Esophagus squamous epithelium (tissue), 5 donors: ENCODE data around the gene B3GAT1. TPM values are rescaled to one million over a fixed set of nuclear protein-coding genes. Genes with fewer than 3 reads are reported as not detected.

ENCODE experiments used
- DNase-seq: peaks from one replicate; lab custom pipeline; 2025; lab: John Stamatoyannopoulos, UW
- H3K27ac ChIP-seq, 4 donors: fragments of 200-600 bp; sonication (generic); one replicate each; pipeline ENCODE4 v1.5.1; 2016 to 2019; ENCODE audit warnings: mild to moderate bottlenecking in 1 of 4
- H3K27me3 ChIP-seq, 4 donors: fragments of 200-600 bp; sonication (generic); 1 replicate in 3 of 4; 2 replicates in 1 of 4; pipeline versions ENCODE4 v1.5.1 to v1.6.0; 2017 to 2021; ENCODE audit warnings: antibody characterized with exemption in 1 of 4
- H3K36me3 ChIP-seq, 3 donors: fragments of 200-600 bp; sonication (generic); one replicate each; pipeline ENCODE4 v1.5.1; 2016 to 2019
- H3K4me1 ChIP-seq, 3 donors: fragments of 200-600 bp; sonication (generic); one replicate each; pipeline ENCODE4 v1.5.1; 2017 to 2019
- H3K4me3 ChIP-seq, 4 donors: fragments of 200-600 bp; sonication (generic); 1 replicate in 3 of 4; 2 replicates in 1 of 4; pipeline ENCODE4 v1.5.1; 2016 to 2019; ENCODE audit warnings: mild to moderate bottlenecking in 2 of 4, moderate library complexity in 1 of 4
- H3K9me3 ChIP-seq, 3 donors: fragments of 200-600 bp; sonication (generic); one replicate each; pipeline ENCODE4 v1.5.1; 2016 to 2019
- POLR2A ChIP-seq, 4 donors: fragments of 450-650 bp; IDR thresholded peaks; one replicate each; pipeline ENCODE4 v1.6.1; 2017; ENCODE audit warnings: antibody characterized with exemption in 4 of 4, mild to moderate bottlenecking in 4 of 4, moderate library complexity in 3 of 4
- WGBS, 2 donors: methylation state at CpG; one replicate each; pipeline ENCODE4 v1.1.5; 2018; 5-methylcytosine and 5-hydroxymethylcytosine counted together
- intact Hi-C: fragments of 100-400 bp; cut with DNase I; formaldehyde crosslinking; loops from one replicate; pipeline ENCODE4 v1.15.0; 2022
- total RNA-seq, 4 donors: library from RNA; depleted of rRNA; stranded (reverse); fragments of >200 nt; gene quantifications; one replicate each; pipeline ENCODE4 v1.1.0, GENCODE V29; 2016
- TF ChIP-seq, protein P1 (sequence below), 6 experiments: fragments of 450-650 bp in 4 of 6; fragments of 200-600 bp in 2 of 6; sonication (generic) in 2 of 6; IDR thresholded peaks; one replicate each; pipeline ENCODE4 v1.5.1; 2016 to 2019; ENCODE audit warnings: antibody characterized with exemption in 6 of 6, mild to moderate bottlenecking in 4 of 6, moderate library complexity in 4 of 6
- donor health status: DM: yes; HTN: yes; CAD: no.

The B3GAT1 gene
- total RNA-seq, 4 donors from 2014 or later, result 0.09 to 0.94 (median 0.38) TPM; not detected in 1

- peak overlapping the region; percentile 13 to 80 (median 59) for H3K4me3 ChIP-seq
- no peaks in the 10 kb centered on the region for H3K36me3 ChIP-seq
- H3K27me3 ChIP-seq, result peaks cover 0 to 40% (median 0%) of the 10 kb centered on the region in 4 donors
- 32 to 34% methylated on average over 22 of the region's 22 CpGs for WGBS, 2 donors
- TF ChIP-seq, protein P1, sequence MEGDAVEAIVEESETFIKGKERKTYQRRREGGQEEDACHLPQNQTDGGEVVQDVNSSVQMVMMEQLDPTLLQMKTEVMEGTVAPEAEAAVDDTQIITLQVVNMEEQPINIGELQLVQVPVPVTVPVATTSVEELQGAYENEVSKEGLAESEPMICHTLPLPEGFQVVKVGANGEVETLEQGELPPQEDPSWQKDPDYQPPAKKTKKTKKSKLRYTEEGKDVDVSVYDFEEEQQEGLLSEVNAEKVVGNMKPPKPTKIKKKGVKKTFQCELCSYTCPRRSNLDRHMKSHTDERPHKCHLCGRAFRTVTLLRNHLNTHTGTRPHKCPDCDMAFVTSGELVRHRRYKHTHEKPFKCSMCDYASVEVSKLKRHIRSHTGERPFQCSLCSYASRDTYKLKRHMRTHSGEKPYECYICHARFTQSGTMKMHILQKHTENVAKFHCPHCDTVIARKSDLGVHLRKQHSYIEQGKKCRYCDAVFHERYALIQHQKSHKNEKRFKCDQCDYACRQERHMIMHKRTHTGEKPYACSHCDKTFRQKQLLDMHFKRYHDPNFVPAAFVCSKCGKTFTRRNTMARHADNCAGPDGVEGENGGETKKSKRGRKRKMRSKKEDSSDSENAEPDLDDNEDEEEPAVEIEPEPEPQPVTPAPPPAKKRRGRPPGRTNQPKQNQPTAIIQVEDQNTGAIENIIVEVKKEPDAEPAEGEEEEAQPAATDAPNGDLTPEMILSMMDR (IDR thresholded peaks at IDR 0.05), result no peak
- no peak for TF ChIP-seq POLR2A (IDR thresholded peaks at IDR 0.05)
- H3K9me3 ChIP-seq, result no peaks in the 10 kb centered on the region
- H3K27ac ChIP-seq, result peak overlapping the region in 3 of 4 donors; percentile 41 to 57 (median 52)
- DNase-seq, result no peak
- intact Hi-C loops, result no loop called here
- H3K4me1 ChIP-seq, result peaks cover 7 to 26% (median 11%) of the 10 kb centered on the region in 3 donors
Observed at GRCh38 chr11:134330611-134331353, 81.3 kb downstream of the B3GAT1 start.

Other genes with a start within 250 kb of the B3GAT1 start
- gene NCAPD3, start 188.3 kb downstream of the B3GAT1 start, total RNA-seq, result 10 to 100 TPM in 3 of 4 donors, 1 to 10 TPM in 1; 8.0 to 22.2 (median 17.5) TPM
- 10 to 100 TPM; 25.2 to 30.7 (median 25.9) TPM for gene VPS26B, start 187.6 kb downstream of the B3GAT1 start, total RNA-seq
- gene THYN1, start 158.9 kb downstream of the B3GAT1 start, total RNA-seq, result 10 to 100 TPM; 15.7 to 34.2 (median 26.2) TPM
- 10 to 100 TPM; 11.3 to 25.1 (median 18.2) TPM for gene ACAD8, start 158.7 kb downstream of the B3GAT1 start, total RNA-seq
- under 1 TPM in 1 of 4 donors, not detected in 3; under 0.01 TPM for gene GLB1L3, start 135.9 kb downstream of the B3GAT1 start, total RNA-seq
- gene GLB1L2, start 80.3 kb downstream of the B3GAT1 start, total RNA-seq, result 1 to 10 TPM; 2.8 to 7.8 (median 3.7) TPM